NCI-H2171 (cell line): ENCODE measurements around the gene RSKR.
"Not testable (repeated sequence)": the region's sequence is repeated elsewhere in the genome, so short reads cannot be mapped to it uniquely, and the experiment has no call there.

Experiments used
- DNase-seq: peaks from one replicate; lab custom pipeline; 2025; lab: John Stamatoyannopoulos, UW

The RSKR gene

DNA sequence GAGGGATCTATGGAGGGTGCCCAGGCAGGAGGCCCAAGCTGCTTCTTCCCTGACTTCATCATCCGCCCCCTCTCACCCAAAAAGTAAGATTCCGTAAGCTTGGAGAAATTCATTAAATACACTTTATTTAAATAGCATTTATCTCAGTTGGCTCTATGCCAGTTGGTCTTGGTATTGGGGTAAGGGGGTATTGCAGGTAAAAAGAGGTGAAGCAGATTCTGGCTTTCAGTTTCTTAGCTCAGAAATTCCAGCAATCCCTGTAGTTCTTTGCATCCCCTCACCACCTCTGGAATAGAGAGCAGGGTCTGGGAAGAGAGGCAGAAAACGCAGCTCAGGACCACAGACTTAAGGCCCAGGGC lies 36.5 kb downstream of the RSKR start:
- DNase-seq: no peak

DNA sequence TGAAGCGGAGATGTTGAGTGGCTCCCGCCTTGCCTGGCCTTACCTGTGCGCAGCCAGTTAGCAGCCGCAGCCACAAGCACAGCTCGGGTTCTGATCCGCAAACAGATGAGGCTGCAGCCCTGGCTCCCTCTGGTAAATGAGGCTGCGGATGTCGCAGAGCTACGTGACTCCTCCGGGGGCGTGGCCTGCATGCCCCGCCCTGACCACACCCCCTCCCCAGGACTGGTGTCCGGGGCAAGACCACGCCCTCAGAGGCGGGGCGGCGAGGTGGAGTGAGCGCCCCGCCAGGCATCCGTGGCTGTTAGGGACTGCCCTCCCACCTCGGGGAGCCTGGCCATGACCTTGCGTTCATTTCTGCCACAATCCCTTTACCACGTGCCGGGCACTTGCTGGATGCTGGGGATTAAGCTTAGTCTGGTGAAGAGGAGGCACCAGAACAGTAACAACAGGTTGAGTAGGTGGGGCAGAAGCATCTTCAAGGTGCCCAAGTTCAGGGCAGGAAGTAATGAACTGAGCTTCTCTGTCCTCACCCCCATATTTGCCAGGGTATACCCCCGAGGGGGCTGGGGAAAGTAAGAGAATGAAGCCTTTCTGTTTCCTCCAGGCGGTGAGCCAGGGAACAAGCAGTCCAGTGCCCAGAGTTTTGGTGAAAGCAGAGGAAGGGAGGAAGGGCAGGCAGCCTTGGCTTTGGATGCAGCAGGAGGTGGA lies 37.1 kb downstream of the RSKR start, which contains the start of gene ALDOC:
TSS of gene ALDOC (minus strand) at position 138 of the 708 bp plus-strand sequence. CDS start 1,363 bp downstream, outside the sequence.
- DNase-seq: peak; percentile 60

DNA sequence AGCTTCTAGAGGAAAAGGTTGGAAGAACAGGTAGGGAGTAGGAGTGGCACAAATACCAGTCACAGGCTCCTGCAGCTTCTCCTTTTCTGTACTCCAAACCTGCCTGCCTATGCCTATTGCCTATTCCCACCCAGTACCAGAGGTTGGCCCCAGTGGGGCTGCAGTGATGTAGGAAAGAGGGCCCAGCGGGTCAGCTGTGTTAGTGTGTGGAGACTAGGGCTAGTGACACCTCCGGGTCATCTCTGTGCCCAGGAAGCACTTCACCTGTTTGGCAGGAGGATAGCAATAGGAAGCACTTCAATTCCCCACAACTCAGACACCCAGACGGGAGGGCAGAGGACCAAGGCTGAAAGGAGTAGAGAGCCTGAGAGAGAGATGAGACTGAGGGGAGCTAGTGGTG lies 38.0 kb downstream of the RSKR start:
- DNase-seq: not testable (repeated sequence)

DNA sequence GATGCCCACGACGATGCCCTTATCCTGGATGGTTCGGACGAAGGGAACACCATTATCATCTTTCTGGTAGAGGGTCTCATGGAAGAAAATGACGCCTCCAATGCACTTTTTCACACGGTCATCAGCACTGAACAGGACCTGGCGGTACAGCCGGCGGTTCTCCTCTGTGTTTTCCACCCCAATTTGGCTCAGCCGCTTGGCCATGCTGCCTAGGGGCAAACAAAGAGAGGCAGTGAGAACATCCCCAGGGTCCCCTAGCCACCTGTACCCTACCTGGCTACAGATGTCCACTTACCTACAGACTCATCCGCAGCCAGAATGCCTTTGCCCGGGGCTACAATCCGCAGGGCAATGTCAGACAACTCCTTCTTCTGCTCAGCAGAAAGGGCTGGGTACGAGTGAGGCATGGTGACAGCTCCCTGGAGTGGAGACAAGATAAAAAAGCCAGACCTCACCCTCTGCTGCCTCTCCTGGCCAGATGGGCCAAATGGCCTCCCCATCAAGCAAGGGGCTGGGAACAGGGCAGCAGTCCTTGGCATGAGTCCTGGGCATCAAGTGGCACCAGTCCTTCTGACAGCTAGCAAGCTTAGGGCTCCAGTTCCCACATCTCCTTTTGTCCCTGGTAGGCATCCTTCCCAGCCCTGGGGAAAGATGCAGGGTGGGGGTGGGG lies 38.7 kb downstream of the RSKR start:
- DNase-seq: no peak

DNA sequence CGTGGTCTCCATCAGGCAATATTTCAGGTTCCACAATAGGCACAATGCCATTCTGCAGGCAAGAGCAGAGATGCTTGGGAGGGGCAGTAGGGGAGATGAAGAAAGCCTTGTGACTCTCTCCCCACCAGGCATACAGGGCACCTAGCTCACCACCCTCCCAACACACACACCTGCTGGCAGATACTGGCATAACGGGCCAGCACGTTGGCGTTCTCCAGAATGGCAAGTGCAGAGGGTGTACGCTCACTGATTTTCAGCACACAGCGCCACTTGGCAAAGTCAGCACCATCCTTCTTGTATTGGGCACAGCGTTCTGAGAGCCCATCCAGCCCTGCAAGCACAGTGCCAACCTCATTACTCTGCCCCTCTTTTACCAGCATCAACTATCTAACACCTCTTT lies 39.5 kb downstream of the RSKR start:
- DNase-seq: no peak

DNA sequence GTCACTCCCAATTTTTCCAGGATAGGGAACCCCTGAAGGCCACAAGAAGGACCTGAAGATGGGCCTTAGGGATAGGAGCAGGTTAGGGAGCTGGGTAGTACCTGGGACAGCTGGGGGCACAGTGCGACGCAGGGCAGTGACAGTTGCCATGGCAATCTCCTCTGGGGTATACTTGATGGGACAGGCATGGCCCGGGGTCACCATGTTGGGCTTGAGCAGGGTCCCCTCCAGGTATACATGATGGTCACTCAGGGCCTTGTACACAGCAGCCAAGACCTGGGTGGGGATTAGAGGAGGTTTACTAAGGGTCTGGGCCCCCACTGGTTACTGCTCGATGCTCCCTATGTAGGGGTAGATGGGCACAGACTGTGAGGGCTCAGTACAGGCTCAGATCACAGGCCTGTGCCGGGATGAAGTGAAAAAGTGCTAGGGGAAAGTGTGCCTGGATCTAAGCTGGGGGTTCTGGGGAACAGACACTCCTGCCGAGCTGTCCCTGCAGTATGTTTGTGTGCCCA lies 40.0 kb downstream of the RSKR start:
- DNase-seq: no peak

DNA sequence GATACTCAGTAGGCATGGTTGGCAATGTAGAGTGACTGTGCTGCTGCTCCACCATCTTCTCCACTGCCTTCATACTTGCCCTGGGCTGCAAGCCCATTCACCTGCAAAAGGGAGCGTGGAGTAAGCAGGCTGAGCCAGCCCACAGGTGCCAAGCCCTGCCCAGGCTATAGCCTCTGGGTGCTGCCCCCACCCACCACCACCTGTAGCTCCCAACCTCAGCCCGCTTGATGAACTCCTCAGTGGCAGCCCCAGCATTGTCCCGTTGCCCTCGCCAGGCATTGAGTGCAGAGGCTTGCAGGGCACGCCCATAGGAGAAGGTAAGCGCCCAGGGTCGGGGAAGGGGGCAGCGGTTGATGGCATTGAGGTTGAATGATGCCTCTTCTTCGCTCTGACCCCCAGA lies 40.5 kb downstream of the RSKR start:
- DNase-seq: no peak

DNA sequence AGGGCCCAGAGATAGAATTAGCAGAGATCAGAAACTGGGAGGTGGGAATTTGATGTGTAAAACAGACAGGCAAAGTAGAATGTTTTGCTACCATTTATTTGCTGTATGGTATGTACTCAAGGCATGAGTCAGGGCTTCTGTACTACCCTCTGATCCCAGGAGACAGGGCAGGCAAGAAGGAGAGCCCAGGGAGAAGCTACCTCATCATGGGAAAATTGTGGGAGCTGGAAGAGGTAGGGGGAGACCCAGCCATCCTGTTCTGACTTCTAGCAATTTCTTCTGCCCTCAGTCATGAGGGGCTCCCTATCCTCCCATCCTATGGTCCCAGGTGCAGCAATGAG lies 41.0 kb downstream of the RSKR start:
- no peak for DNase-seq

DNA sequence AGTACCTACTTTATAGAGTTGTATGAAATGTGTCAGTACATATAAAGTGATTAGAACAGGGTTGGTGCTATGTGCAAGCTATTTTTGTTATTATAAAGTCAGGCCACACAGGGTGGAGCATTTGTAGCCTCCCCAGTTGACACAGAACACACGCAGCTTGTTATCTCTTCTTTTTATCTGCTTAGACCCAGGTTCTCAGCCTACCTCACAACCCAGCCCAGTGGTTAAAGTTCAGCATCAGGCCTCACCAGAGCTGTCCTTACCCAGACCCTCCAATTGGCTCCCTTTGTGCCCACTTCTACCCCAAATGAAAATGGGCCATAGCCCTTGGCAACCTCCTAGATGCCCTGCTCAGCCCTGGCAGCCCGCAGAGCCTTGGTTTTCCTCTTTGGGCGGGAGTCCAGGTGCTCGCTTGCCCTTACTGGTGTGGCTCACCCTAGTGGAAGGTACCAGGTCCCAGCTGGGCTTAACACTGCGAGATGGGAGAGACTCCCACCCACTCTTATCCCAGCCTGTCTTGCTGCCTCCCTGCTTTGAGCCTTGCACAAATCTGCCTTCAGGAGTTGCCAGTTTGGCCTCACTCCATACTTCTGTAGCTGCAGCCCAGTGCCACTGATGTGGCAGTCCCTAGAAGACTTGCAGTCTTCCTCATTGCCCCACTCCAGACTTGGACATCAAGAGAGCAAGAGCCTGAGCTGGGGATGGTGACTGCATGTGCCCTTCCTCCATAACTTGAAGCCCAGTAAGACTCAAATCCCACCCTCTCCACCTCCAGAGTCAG lies 41.5 kb downstream of the RSKR start:
- DNase-seq: no peak

DNA sequence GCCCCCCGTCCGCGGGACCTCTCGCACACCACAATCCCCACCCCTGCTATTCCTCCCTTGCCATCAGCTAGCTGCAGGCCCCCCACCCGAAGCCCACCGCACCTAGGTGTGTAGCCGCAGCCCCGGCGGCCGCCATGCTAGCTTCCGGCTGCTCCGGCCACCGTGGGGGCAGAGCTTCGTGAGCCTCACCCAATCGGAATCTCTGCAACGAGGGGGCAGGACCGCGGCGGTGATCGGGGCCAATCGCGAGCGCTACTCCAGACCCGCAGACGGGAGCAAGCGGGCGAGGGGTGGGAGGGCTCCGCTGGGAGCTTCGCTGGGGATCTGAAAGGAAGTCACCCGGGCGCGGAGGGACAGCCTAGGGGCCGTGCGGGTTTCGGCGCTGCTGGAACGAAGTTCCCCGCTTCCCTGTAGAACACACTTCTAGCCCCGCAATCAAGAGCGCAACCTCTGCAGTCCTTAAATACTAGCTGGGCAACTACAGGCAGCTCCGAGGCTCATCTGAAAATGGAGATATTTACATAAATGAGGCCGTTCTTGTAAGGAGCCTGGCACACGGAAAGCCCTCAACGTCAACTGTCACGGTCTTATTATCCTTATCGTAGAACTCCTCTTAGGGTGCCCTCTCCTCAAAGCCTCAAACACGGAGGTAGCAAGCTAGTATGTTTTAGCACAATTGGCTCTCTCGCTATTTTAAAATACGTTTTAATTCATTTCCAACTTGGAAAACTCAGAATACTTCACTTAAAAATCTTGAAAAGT lies 42.4 kb downstream of the RSKR start, which contains the start of gene PIGS:
TSS of gene PIGS (minus strand) at position 164 of the 762 bp plus-strand sequence. CDS start at position 136, 28 bp downstream.
- peak; percentile 95 for DNase-seq

DNA sequence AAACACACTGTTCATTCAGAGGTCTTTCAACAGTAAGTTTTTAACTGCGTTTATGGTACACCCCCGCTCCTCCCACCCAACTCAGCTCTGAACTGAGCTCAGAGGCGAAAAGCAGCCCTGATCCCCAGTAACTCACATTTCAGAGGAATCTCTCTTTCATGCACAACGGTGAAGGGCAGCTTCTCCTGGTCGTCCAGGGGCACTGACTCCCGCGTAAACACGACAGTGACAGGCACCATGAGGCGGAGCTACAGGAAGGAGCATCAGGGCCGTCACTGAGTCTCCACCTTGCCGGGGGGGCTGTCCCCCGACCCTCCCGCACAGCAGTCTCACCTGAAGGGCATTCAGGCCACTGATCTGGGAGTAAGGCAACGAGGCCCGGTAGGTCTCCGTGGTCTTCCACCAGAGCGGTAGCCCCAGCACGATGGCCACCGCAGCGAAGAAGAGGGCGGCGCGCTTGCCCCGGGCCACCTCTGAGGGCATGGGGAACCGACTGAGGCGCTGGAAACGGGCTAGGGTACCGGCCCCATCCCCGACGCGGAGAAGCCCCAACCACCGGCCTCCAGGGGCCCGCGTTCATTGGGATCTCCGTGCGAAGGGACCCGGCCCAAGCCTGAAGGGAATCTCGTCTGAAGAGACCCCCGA lies 43.1 kb downstream of the RSKR start:
- DNase-seq: peak; percentile 21

DNA sequence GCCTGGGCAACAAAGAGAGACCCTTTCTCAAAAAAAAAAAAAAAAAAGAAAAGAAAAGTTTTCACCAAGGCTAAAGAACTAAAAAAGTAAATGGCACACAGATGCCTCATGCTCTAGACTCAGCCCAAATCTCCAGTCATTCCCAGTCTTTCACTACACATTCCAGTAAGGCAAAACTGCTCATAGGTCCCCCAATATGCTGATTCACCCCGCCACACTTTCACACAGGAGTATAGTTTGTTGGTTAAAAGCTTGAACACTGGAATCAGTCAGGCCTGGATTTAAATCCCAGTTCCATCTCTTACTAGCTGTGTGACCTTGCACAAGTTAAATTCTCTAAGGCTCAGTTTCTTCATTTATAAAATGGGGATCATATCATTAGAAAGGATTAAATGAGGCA lies 44.5 kb downstream of the RSKR start:
- no peak for DNase-seq

DNA sequence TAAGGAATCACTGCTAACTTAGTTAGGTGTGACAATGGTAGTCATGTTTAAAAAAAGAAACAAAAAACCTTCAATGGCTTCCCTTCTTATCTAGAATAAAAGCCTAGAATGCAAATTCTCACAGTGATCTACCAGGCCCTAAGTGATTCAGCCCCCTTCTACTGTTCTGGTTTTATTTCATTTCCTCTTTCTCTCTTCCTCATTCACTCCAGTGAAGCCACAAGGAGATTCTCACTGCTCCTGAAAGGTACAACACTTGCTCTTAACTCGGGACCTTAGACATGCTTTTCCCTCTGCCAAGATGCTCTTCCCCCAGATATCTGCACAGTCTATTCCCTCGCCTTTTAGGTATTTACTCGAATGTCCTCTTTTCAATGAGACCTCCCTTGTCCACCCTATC lies 46.4 kb downstream of the RSKR start:
- no peak for DNase-seq

DNA sequence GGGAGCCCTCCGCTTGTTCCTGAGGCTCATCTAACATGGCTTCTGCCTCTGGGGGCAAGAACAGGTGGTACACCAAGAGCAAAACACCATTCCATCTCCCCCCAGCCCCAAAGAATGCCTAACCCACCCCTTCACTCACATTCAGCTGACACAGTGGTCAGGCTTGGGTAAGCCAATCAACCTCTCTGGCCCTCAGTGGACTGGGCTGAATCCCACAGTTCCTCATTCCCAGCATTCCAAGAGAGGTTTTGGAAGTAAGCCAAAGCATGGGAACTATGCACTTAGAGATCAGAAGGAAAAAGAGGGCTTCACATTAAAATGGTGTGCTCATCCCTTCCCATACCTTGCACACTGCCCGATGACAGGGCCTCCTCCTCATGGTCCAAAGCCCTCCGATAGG lies 50.5 kb downstream of the RSKR start:
- DNase-seq: no peak
